Activated CD4-positive, alpha-beta T cell treated with anti-CD3 and anti-CD28 coated beads for 36 hours (primary cell): ENCODE results near the gene LRBA. TPM values are rescaled to one million over a fixed set of nuclear protein-coding genes. Genes with fewer than 3 reads are reported as not detected.
"Not testable (repeated sequence)": the region's sequence is repeated elsewhere in the genome, so short reads cannot be mapped to it uniquely, and the experiment has no call there.

ENCODE experiments used
- ATAC-seq: fragments of 200-7000 bp; cut with Tn5 transposase; one replicate; pipeline ENCODE4 v1.10.0; 2021; ENCODE audit warnings: mild to moderate bottlenecking, moderate library complexity
- CTCF ChIA-PET: fragments of 350-600 bp; sonication (Branson Sonifier 250); formaldehyde crosslinking; loops from one replicate; lab custom pipeline; 2021; ENCODE audit warnings: antibody characterized with exemption; lab: Charles Lee
- POLR2A ChIA-PET: fragments of 350-600 bp; sonication (Branson Sonifier 250); formaldehyde crosslinking; loops from one replicate; lab custom pipeline; 2021; ENCODE audit warnings: antibody characterized with exemption, inconsistent platforms; lab: Charles Lee
- DNase-seq: peaks from one replicate; pipeline ENCODE4 v3.0.0-alpha.2; 2020
- H3K27ac Mint-ChIP-seq: one replicate; pipeline ENCODE4 v1.8.0; 2021; ENCODE audit warnings: mixed read lengths
- H3K27me3 Mint-ChIP-seq: one replicate; pipeline ENCODE4 v1.8.0; 2021; ENCODE audit warnings: mixed read lengths
- H3K36me3 Mint-ChIP-seq: one replicate; pipeline ENCODE4 v1.8.0; 2021; ENCODE audit warnings: low read depth, mixed read lengths
- H3K4me1 Mint-ChIP-seq: one replicate; pipeline ENCODE4 v1.8.0; 2021; ENCODE audit warnings: mixed read lengths
- H3K4me3 Mint-ChIP-seq: one replicate; pipeline ENCODE4 v1.8.0; 2021; ENCODE audit warnings: mild to moderate bottlenecking, moderate library complexity, mixed read lengths
- H3K9me3 Mint-ChIP-seq: one replicate; pipeline ENCODE4 v1.8.0; 2021; ENCODE audit warnings: low read depth, mixed read lengths
- intact Hi-C, 2 experiments: fragments of 100-400 bp; cut with DNase I in 1 of 2; cut with micrococcal nuclease in 1 of 2; formaldehyde crosslinking; loops; one replicate each; pipeline versions ENCODE4 v1.14.2 to v1.15.1; 2022 to 2024; cut with DNase I, micrococcal nuclease
- total RNA-seq, 2 experiments: library from RNA; stranded (reverse); gene quantifications; one replicate each; pipeline ENCODE4 v1.2.3, GENCODE V29; 2021

The LRBA gene
- total RNA-seq, 2 experiments from 2014 or later: 56.6 to 59.2 TPM

GRCh38 chr4:150943126-150943525, 72.0 kb downstream of the LRBA start:
- H3K4me1 Mint-ChIP-seq: peaks cover 63% of the 10 kb centered on the region
- DNase-seq (no peak), ATAC-seq (no peak)
- H3K27me3 Mint-ChIP-seq: no peaks in the 10 kb centered on the region
- intact Hi-C loops: loop anchor here (2.0 to 5.0 kb wide), 2 partner anchors 28 to 779 kb away; no protein-coding TSS in a partner anchor
- no peak overlapping the region for H3K4me3 Mint-ChIP-seq
- no peaks in the 10 kb centered on the region for H3K9me3 Mint-ChIP-seq
- CTCF ChIA-PET: no interaction called here
- POLR2A ChIA-PET: no interaction called here
- no peak overlapping the region for H3K27ac Mint-ChIP-seq
- H3K36me3 Mint-ChIP-seq: peaks cover 4% of the 10 kb centered on the region

DNA sequence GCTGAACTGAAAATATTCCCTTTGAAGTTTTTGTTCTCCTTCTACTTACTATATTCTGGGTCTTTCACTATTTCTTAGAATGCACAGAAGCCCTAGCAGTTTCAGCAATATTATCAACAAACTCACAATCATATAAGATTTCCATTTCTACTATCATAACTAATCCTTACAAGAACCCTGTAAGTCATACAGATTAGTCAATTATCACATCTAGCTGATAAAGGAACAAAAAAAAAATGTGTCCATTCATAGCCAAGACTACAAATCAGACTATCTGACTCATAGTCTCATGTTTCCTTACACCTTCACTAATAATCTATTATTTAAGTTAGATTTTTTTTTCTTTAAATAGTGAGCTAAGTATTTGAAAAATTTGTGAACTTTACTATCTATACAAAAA, 72.5 kb downstream of the LRBA start:
- peaks cover 63% of the 10 kb centered on the region for H3K4me1 Mint-ChIP-seq
- peaks cover 4% of the 10 kb centered on the region for H3K36me3 Mint-ChIP-seq
- peak; percentile 34 for ATAC-seq
- ChIA-PET CTCF (no interaction called here), POLR2A (no interaction called here)
- H3K9me3 Mint-ChIP-seq: no peaks in the 10 kb centered on the region
- no peak for DNase-seq
- intact Hi-C loops: loop anchor here (2.0 to 5.0 kb wide), 2 partner anchors 28 to 780 kb away; no protein-coding TSS in a partner anchor
- H3K27ac Mint-ChIP-seq: no peak overlapping the region
- H3K27me3 Mint-ChIP-seq: no peaks in the 10 kb centered on the region
- no peak overlapping the region for H3K4me3 Mint-ChIP-seq

- intact Hi-C loops: loop anchor here in 1 of 2 experiments (5.0 kb wide), 1 partner anchor 782 kb away; no protein-coding TSS in a partner anchor
Measured at GRCh38 chr4:150940123-150940522, 75.0 kb downstream of the LRBA start.

DNA sequence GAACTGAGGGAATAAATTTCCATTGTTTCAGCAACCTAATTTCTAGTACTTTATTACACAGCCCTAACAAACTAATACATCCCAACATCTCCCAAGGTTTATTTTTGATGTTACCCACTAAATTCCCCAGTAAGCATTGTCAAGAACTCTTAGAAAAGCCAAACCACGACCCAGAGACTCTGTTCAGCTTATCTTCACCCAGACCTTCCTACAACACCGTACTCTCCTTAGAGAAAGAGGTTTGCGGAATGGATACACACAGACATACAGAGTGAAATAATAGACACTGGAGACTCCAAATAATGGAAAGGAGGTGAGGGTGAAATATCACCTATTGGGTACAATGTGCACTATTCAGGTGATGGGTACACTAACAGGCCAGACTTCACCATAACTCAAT, 75.6 kb downstream of the LRBA start:
- ATAC-seq (no peak), DNase-seq (no peak)
- H3K4me3 Mint-ChIP-seq: no peak overlapping the region
- peaks cover 4% of the 10 kb centered on the region for H3K36me3 Mint-ChIP-seq
- no peaks in the 10 kb centered on the region for H3K27me3 Mint-ChIP-seq
- no peak overlapping the region for H3K27ac Mint-ChIP-seq
- CTCF ChIA-PET: no interaction called here
- H3K4me1 Mint-ChIP-seq: peaks cover 52% of the 10 kb centered on the region
- intact Hi-C loops: no loop called here
- no peaks in the 10 kb centered on the region for H3K9me3 Mint-ChIP-seq
- POLR2A ChIA-PET: no interaction called here

More at GRCh38 chr4:150940123-150940522, 75.0 kb downstream of the LRBA start:
- DNase-seq: no peak
- Mint-ChIP-seq H3K27ac (no peak overlapping the region), H3K9me3 (no peaks in the 10 kb centered on the region), H3K4me1 (peaks cover 56% of the 10 kb centered on the region), H3K36me3 (peaks cover 4% of the 10 kb centered on the region), H3K4me3 (no peak overlapping the region), H3K27me3 (no peaks in the 10 kb centered on the region)
- CTCF ChIA-PET: no interaction called here
- no peak for ATAC-seq
- POLR2A ChIA-PET: interaction anchor here (0.6 kb wide), 1 partner anchor 157 kb away, joined by 10 read pairs; no protein-coding TSS in a partner anchor

DNA sequence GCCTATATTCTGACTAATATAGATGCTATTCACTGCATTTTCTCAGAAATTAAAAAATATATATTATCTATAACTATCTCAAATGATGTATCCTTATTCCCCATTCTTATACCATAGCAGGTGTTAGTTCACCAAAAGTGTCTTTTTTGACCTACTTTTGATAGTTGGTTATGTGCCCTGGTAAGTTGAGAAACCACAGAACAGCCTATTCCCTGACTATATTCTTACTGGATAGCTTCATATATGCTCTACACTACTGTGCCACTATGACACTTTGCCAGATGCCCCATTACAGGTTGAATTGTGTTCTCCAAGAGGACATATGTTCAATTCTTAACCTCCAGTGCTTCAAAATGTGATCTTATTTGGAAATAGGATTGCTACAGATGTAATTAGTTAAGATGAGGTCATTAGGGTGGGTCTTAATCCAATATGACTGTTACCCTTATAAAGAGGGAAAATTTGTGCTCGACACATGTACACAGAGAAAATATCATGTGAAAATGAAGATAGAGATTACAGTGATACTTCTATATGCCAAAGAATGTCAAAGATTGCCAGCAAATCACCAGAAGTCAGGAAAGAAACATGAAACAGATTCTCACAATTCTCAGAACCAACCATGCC, 76.1 kb downstream of the LRBA start:
- Mint-ChIP-seq H3K4me1 (peaks cover 49% of the 10 kb centered on the region), H3K36me3 (peaks cover 4% of the 10 kb centered on the region), H3K4me3 (no peak overlapping the region), H3K9me3 (no peaks in the 10 kb centered on the region), H3K27ac (no peak overlapping the region), H3K27me3 (no peaks in the 10 kb centered on the region)
- intact Hi-C loops: no loop called here
- no peak for ATAC-seq
- ChIA-PET CTCF (interaction anchor here (0.7 kb wide), 1 partner anchor 15 kb away, joined by 3 read pairs; no protein-coding TSS in a partner anchor), POLR2A (no interaction called here)
- DNase-seq: no peak

- Mint-ChIP-seq H3K27me3 (no peaks in the 10 kb centered on the region), H3K27ac (no peak overlapping the region), H3K4me1 (peaks cover 43% of the 10 kb centered on the region), H3K4me3 (no peak overlapping the region), H3K36me3 (no peaks in the 10 kb centered on the region), H3K9me3 (no peaks in the 10 kb centered on the region)
- no peak for DNase-seq
- no peak for ATAC-seq
- CTCF ChIA-PET: interaction anchor here (0.7 kb wide), 1 partner anchor 15 kb away, joined by 3 read pairs; no protein-coding TSS in a partner anchor
- intact Hi-C loops: no loop called here
- POLR2A ChIA-PET: no interaction called here
Measured at GRCh38 chr4:150938417-150938816, 76.7 kb downstream of the LRBA start.

- no peak for ATAC-seq
- H3K4me1 Mint-ChIP-seq: peaks cover 17% of the 10 kb centered on the region
- ChIA-PET CTCF (no interaction called here), POLR2A (interaction anchor here (0.7 kb wide), 1 partner anchor 166 kb away, joined by 4 read pairs; no protein-coding TSS in a partner anchor)
- intact Hi-C loops: no loop called here
- H3K4me3 Mint-ChIP-seq: no peak overlapping the region
- H3K36me3 Mint-ChIP-seq: peaks cover 4% of the 10 kb centered on the region
- no peaks in the 10 kb centered on the region for H3K27me3 Mint-ChIP-seq
- no peak for DNase-seq
- no peaks in the 10 kb centered on the region for H3K9me3 Mint-ChIP-seq
- H3K27ac Mint-ChIP-seq: no peak overlapping the region
Measured at GRCh38 chr4:150934022-150934421, 81.1 kb downstream of the LRBA start.

DNA sequence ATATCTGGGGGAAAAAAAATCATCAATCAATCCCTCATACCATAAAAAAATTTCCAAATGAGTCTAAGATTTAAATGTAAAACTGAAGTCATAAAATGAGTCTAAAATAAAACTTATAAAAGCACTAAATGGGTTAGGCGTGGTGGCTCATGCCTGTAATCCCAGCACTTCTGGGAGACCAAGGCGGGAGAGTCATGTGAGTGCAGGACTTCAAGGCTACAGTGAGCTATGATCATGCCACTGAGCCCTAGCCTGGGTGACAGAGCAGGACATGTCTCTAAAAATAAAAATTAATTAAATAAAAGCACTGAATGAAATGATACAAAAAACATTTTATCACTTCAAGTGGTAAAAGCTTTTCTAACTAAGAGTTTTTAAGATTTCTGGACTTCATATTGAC, 83.3 kb downstream of the LRBA start:
- no peak overlapping the region for H3K4me3 Mint-ChIP-seq
- intact Hi-C loops: no loop called here

GRCh38 chr4:150931005-150931404, 84.1 kb downstream of the LRBA start:
- H3K4me1 Mint-ChIP-seq: no peaks in the 10 kb centered on the region
- DNase-seq (no peak), ATAC-seq (no peak)
- no peak overlapping the region for H3K4me3 Mint-ChIP-seq
- H3K9me3 Mint-ChIP-seq: no peaks in the 10 kb centered on the region
- ChIA-PET CTCF (no interaction called here), POLR2A (no interaction called here)
- H3K27ac Mint-ChIP-seq: no peak overlapping the region
- intact Hi-C loops: no loop called here
- H3K27me3 Mint-ChIP-seq: no peaks in the 10 kb centered on the region
- peaks cover 20% of the 10 kb centered on the region for H3K36me3 Mint-ChIP-seq

More for the DNA sequence above, 83.3 kb downstream of the LRBA start:
- CTCF ChIA-PET: interaction anchor here (0.6 kb wide), 1 partner anchor 34 kb away, joined by 4 read pairs; no protein-coding TSS in a partner anchor
- POLR2A ChIA-PET: no interaction called here
- Mint-ChIP-seq H3K9me3 (no peaks in the 10 kb centered on the region), H3K36me3 (peaks cover 16% of the 10 kb centered on the region), H3K27ac (no peak overlapping the region), H3K27me3 (no peaks in the 10 kb centered on the region), H3K4me1 (peaks cover 3% of the 10 kb centered on the region)
- ATAC-seq (no peak), DNase-seq (no peak)

DNA sequence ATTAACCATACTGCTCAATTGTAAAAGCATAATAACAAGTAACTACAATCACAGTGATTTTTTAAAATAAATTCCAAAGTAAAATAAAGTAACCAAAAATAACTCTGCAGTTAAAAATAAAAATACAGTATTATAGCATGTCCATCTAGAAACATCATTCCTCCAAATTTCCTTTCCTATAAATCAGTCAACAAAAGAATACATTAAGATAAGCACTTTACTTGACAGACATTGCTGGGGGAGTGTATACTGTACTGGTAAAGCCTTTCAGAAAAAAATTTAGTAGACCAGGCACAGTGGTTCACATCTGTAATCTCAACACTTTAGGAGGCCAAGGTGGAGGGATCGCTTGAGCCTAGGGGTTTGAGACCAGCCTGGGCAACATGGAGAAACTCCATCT, 91.1 kb downstream of the LRBA start:
- no peaks in the 10 kb centered on the region for H3K9me3 Mint-ChIP-seq
- no peak for DNase-seq
- ChIA-PET POLR2A (no interaction called here), CTCF (interaction anchor here (0.7 kb wide), 1 partner anchor 15 kb away, joined by 3 read pairs; no protein-coding TSS in a partner anchor)
- no peak overlapping the region for H3K4me3 Mint-ChIP-seq
- H3K4me1 Mint-ChIP-seq: no peaks in the 10 kb centered on the region
- no peaks in the 10 kb centered on the region for H3K27me3 Mint-ChIP-seq
- ATAC-seq: no peak
- intact Hi-C loops: no loop called here
- H3K36me3 Mint-ChIP-seq: peaks cover 35% of the 10 kb centered on the region
- H3K27ac Mint-ChIP-seq: no peak overlapping the region

GRCh38 chr4:150921486-150921885, 93.6 kb downstream of the LRBA start:
- intact Hi-C loops: not testable (repeated sequence)
- H3K36me3 Mint-ChIP-seq: peaks cover 40% of the 10 kb centered on the region

GRCh38 chr4:150918562-150918961, 96.5 kb downstream of the LRBA start:
- DNase-seq, H3K27ac Mint-ChIP-seq, H3K9me3 Mint-ChIP-seq, intact Hi-C loops, ATAC-seq, H3K27me3 Mint-ChIP-seq, H3K4me3 Mint-ChIP-seq, H3K4me1 Mint-ChIP-seq, POLR2A ChIA-PET: not testable (repeated sequence)
- peaks cover 46% of the 10 kb centered on the region for H3K36me3 Mint-ChIP-seq
- CTCF ChIA-PET: interaction anchor here (0.7 kb wide), 1 partner anchor 165 kb away, joined by 5 read pairs; no protein-coding TSS in a partner anchor

More at GRCh38 chr4:150921486-150921885, 93.6 kb downstream of the LRBA start:
- H3K4me3 Mint-ChIP-seq, CTCF ChIA-PET, H3K4me1 Mint-ChIP-seq, H3K27ac Mint-ChIP-seq, ATAC-seq, DNase-seq, H3K9me3 Mint-ChIP-seq, H3K27me3 Mint-ChIP-seq: not testable (repeated sequence)
- POLR2A ChIA-PET: interaction anchor here (0.7 kb wide), 1 partner anchor 111 kb away, joined by 4 read pairs; no protein-coding TSS in a partner anchor
